ENCODE data around the gene RNF26. TPM values are rescaled to one million over a fixed set of nuclear protein-coding genes. Genes with fewer than 3 reads are reported as not detected.

Gene RNF26
- total and polyA plus RNA-seq, 2 experiments from 2014 or later, result 15.8 to 46.9 TPM

GRCh38 chr11:119322360-119322739, 12.0 kb upstream of the RNF26 start:
- H3K27ac ChIP-seq, result no peak overlapping the region
- no peaks in the 10 kb centered on the region for H3K9me3 ChIP-seq (ENCODE audit: low read depth)
- WGBS (ENCODE audit: low lambda C conversion rate, missing lambda C conversion rate), result 88% methylated on average over 6 of the region's 6 CpGs
- H3K36me3 ChIP-seq (replicated peaks; ENCODE audit: insufficient read depth, low read depth), result no peaks in the 10 kb centered on the region
- no peaks in the 10 kb centered on the region for H4K20me1 ChIP-seq (ENCODE audit: insufficient read depth, poor library complexity, severe bottlenecking)
- peak; percentile 4 for DNase-seq (ENCODE audit: low spot score)
- TF ChIP-seq EZH2 (IDR thresholded peaks at IDR 0.05; ENCODE audit: borderline replicate concordance) (no peak), CTCF (IDR thresholded peaks at IDR 0.05; ENCODE audit: poor library complexity) (no peak), EZH2phosphoT487 (IDR thresholded peaks at IDR 0.05; ENCODE audit: low read depth, severe bottlenecking, unreplicated experiment) (no peak)
- H3K4me3 ChIP-seq, result no peak overlapping the region
- H3K4me1 ChIP-seq (ENCODE audit: insufficient read depth), result peaks cover 17% of the 10 kb centered on the region
- no peaks in the 10 kb centered on the region for H3K9me2 ChIP-seq (replicated peaks; ENCODE audit: insufficient read depth)
- no peak overlapping the region for H3K4me2 ChIP-seq
- H2AFZ ChIP-seq, result no peak overlapping the region
- no peaks in the 10 kb centered on the region for H3K79me2 ChIP-seq
- H3K27me3 ChIP-seq, result peaks cover 16% of the 10 kb centered on the region

- Histone ChIP-seq H3K4me2 (no peak overlapping the region), H3K27me3 (peaks cover 11% of the 10 kb centered on the region), H3K4me3 (no peak overlapping the region), H4K20me1 (ENCODE audit: insufficient read depth, poor library complexity, severe bottlenecking) (no peaks in the 10 kb centered on the region), H3K79me2 (no peaks in the 10 kb centered on the region), H2AFZ (no peak overlapping the region), H3K36me3 (replicated peaks; ENCODE audit: insufficient read depth, low read depth) (no peaks in the 10 kb centered on the region), H3K9me3 (ENCODE audit: low read depth) (no peaks in the 10 kb centered on the region), H3K27ac (no peak overlapping the region), H3K4me1 (ENCODE audit: insufficient read depth) (peaks cover 17% of the 10 kb centered on the region), H3K9me2 (replicated peaks; ENCODE audit: insufficient read depth) (no peaks in the 10 kb centered on the region)
- no peak for TF ChIP-seq EZH2phosphoT487 (IDR thresholded peaks at IDR 0.05; ENCODE audit: low read depth, severe bottlenecking, unreplicated experiment)
- TF ChIP-seq CTCF (IDR thresholded peaks at IDR 0.05; ENCODE audit: poor library complexity), result no peak
- TF ChIP-seq EZH2 (IDR thresholded peaks at IDR 0.05; ENCODE audit: borderline replicate concordance), result no peak
- 94% methylated on average over 20 of the region's 20 CpGs for WGBS (ENCODE audit: low lambda C conversion rate, missing lambda C conversion rate)
- no peak for DNase-seq (ENCODE audit: low spot score)
Measured at GRCh38 chr11:119322921-119323531, 11.3 kb upstream of the RNF26 start.

GRCh38 chr11:119323532-119324033, 10.7 kb upstream of the RNF26 start:
- H3K4me1 ChIP-seq (ENCODE audit: insufficient read depth), result peaks cover 13% of the 10 kb centered on the region
- WGBS (ENCODE audit: low lambda C conversion rate, missing lambda C conversion rate), result 31% methylated on average over 8 of the region's 8 CpGs
- DNase-seq (ENCODE audit: low spot score), result peak; percentile 83
- no peak overlapping the region for H3K4me3 ChIP-seq
- H3K27ac ChIP-seq, result no peak overlapping the region
- no peaks in the 10 kb centered on the region for H3K9me2 ChIP-seq (replicated peaks; ENCODE audit: insufficient read depth)
- no peak overlapping the region for H3K4me2 ChIP-seq
- TF ChIP-seq CTCF (IDR thresholded peaks at IDR 0.05; ENCODE audit: poor library complexity), result peak; percentile 71
- no peak for TF ChIP-seq EZH2phosphoT487 (IDR thresholded peaks at IDR 0.05; ENCODE audit: low read depth, severe bottlenecking, unreplicated experiment)
- no peak for TF ChIP-seq EZH2 (IDR thresholded peaks at IDR 0.05; ENCODE audit: borderline replicate concordance)
- H3K27me3 ChIP-seq, result peaks cover 7% of the 10 kb centered on the region
- no peaks in the 10 kb centered on the region for H3K79me2 ChIP-seq
- no peak overlapping the region for H2AFZ ChIP-seq
- no peaks in the 10 kb centered on the region for H4K20me1 ChIP-seq (ENCODE audit: insufficient read depth, poor library complexity, severe bottlenecking)
- H3K36me3 ChIP-seq (replicated peaks; ENCODE audit: insufficient read depth, low read depth), result no peaks in the 10 kb centered on the region
- H3K9me3 ChIP-seq (ENCODE audit: low read depth), result no peaks in the 10 kb centered on the region

All from hepatocyte (in vitro differentiated cells).